ENCODE results near the gene CAMTA1. TPM values are rescaled to one million over a fixed set of nuclear protein-coding genes. Genes with fewer than 3 reads are reported as not detected.

CAMTA1 gene
- total RNA-seq, 2 experiments from 2014 or later: 39.3 to 48.8 TPM

- Mint-ChIP-seq H3K4me3 (no peak overlapping the region), H3K36me3 (ENCODE audit: low read depth) (no peaks in the 10 kb centered on the region), H3K9me3 (no peaks in the 10 kb centered on the region), H3K27me3 (no peaks in the 10 kb centered on the region), H3K27ac (no peak overlapping the region), H3K4me1 (no peaks in the 10 kb centered on the region)
- DNase-seq: no peak
- ChIA-PET POLR2A (no interaction called here), CTCF (no interaction called here)
These were observed 190.8 kb downstream of the CAMTA1 start for GRCh38 chr1:6976044-6976375.

GRCh38 chr1:6979003-6979613, 193.9 kb downstream of the CAMTA1 start:
- DNase-seq: no peak
- no peaks in the 10 kb centered on the region for H3K27me3 Mint-ChIP-seq
- no peaks in the 10 kb centered on the region for H3K36me3 Mint-ChIP-seq (ENCODE audit: low read depth)
- POLR2A ChIA-PET: no interaction called here
- H3K4me1 Mint-ChIP-seq: no peaks in the 10 kb centered on the region
- CTCF ChIA-PET: no interaction called here
- no peak overlapping the region for H3K4me3 Mint-ChIP-seq
- no peak overlapping the region for H3K27ac Mint-ChIP-seq
- H3K9me3 Mint-ChIP-seq: no peaks in the 10 kb centered on the region

- H3K36me3 Mint-ChIP-seq (ENCODE audit: low read depth): no peaks in the 10 kb centered on the region
- ChIA-PET POLR2A (no interaction called here), CTCF (no interaction called here)
- H3K4me3 Mint-ChIP-seq: no peak overlapping the region
- no peaks in the 10 kb centered on the region for H3K9me3 Mint-ChIP-seq
- no peaks in the 10 kb centered on the region for H3K4me1 Mint-ChIP-seq
- DNase-seq: no peak
- H3K27ac Mint-ChIP-seq: no peak overlapping the region
- H3K27me3 Mint-ChIP-seq: no peaks in the 10 kb centered on the region
These were observed 196.3 kb downstream of the CAMTA1 start for GRCh38 chr1:6981595-6981994.

GRCh38 chr1:6982443-6982842, 197.2 kb downstream of the CAMTA1 start:
- Mint-ChIP-seq H3K36me3 (ENCODE audit: low read depth) (no peaks in the 10 kb centered on the region), H3K4me1 (no peaks in the 10 kb centered on the region), H3K4me3 (no peak overlapping the region), H3K27me3 (no peaks in the 10 kb centered on the region), H3K9me3 (no peaks in the 10 kb centered on the region), H3K27ac (no peak overlapping the region)
- ChIA-PET POLR2A (no interaction called here), CTCF (no interaction called here)
- DNase-seq: no peak

- Mint-ChIP-seq H3K4me1 (no peaks in the 10 kb centered on the region), H3K4me3 (no peak overlapping the region)
- DNase-seq: no peak
These were observed 197.6 kb downstream of the CAMTA1 start for GRCh38 chr1:6982860-6983259.

GRCh38 chr1:6984536-6984935, 199.3 kb downstream of the CAMTA1 start:
- ChIA-PET CTCF (no interaction called here), POLR2A (no interaction called here)
- no peak for DNase-seq
- Mint-ChIP-seq H3K27me3 (peaks cover 1% of the 10 kb centered on the region), H3K9me3 (no peaks in the 10 kb centered on the region), H3K4me1 (no peaks in the 10 kb centered on the region), H3K4me3 (no peak overlapping the region), H3K27ac (no peak overlapping the region), H3K36me3 (ENCODE audit: low read depth) (no peaks in the 10 kb centered on the region)

More at GRCh38 chr1:6982860-6983259, 197.6 kb downstream of the CAMTA1 start:
- POLR2A ChIA-PET: no interaction called here
- Mint-ChIP-seq H3K27me3 (no peaks in the 10 kb centered on the region), H3K9me3 (no peaks in the 10 kb centered on the region), H3K36me3 (ENCODE audit: low read depth) (no peaks in the 10 kb centered on the region), H3K27ac (no peak overlapping the region)
- CTCF ChIA-PET: no interaction called here

GRCh38 chr1:6984986-6985385, 199.7 kb downstream of the CAMTA1 start:
- no peak for DNase-seq
- H3K9me3 Mint-ChIP-seq: no peaks in the 10 kb centered on the region
- CTCF ChIA-PET: no interaction called here

GRCh38 chr1:6985549-6986276, 200.5 kb downstream of the CAMTA1 start:
- ChIA-PET CTCF (no interaction called here), POLR2A (no interaction called here)
- Mint-ChIP-seq H3K4me3 (no peak overlapping the region), H3K9me3 (no peaks in the 10 kb centered on the region), H3K27me3 (peaks cover 10% of the 10 kb centered on the region), H3K4me1 (no peaks in the 10 kb centered on the region), H3K27ac (no peak overlapping the region), H3K36me3 (ENCODE audit: low read depth) (no peaks in the 10 kb centered on the region)
- DNase-seq: no peak

More at GRCh38 chr1:6984986-6985385, 199.7 kb downstream of the CAMTA1 start:
- POLR2A ChIA-PET: no interaction called here
- Mint-ChIP-seq H3K4me3 (no peak overlapping the region), H3K27me3 (peaks cover 6% of the 10 kb centered on the region), H3K4me1 (no peaks in the 10 kb centered on the region), H3K36me3 (ENCODE audit: low read depth) (no peaks in the 10 kb centered on the region), H3K27ac (no peak overlapping the region)

GRCh38 chr1:6986281-6986680, 201.0 kb downstream of the CAMTA1 start:
- Mint-ChIP-seq H3K36me3 (ENCODE audit: low read depth) (no peaks in the 10 kb centered on the region), H3K27me3 (peaks cover 13% of the 10 kb centered on the region), H3K4me3 (no peak overlapping the region), H3K27ac (no peak overlapping the region), H3K9me3 (no peaks in the 10 kb centered on the region), H3K4me1 (no peaks in the 10 kb centered on the region)
- CTCF ChIA-PET: no interaction called here
- POLR2A ChIA-PET: no interaction called here
- DNase-seq: no peak

GRCh38 chr1:6987940-6988339, 202.7 kb downstream of the CAMTA1 start:
- Mint-ChIP-seq H3K4me1 (no peaks in the 10 kb centered on the region), H3K36me3 (ENCODE audit: low read depth) (no peaks in the 10 kb centered on the region), H3K4me3 (no peak overlapping the region), H3K9me3 (no peaks in the 10 kb centered on the region), H3K27me3 (peaks cover 22% of the 10 kb centered on the region), H3K27ac (no peak overlapping the region)
- DNase-seq: no peak
- CTCF ChIA-PET: interaction anchor here (1.2 kb wide), 1 partner anchor 17 kb away, joined by 3 read pairs; no protein-coding TSS in a partner anchor
- POLR2A ChIA-PET: no interaction called here

- DNase-seq: no peak
- POLR2A ChIA-PET: no interaction called here
- Mint-ChIP-seq H3K27me3 (peaks cover 29% of the 10 kb centered on the region), H3K4me3 (no peak overlapping the region), H3K4me1 (no peaks in the 10 kb centered on the region), H3K36me3 (ENCODE audit: low read depth) (no peaks in the 10 kb centered on the region), H3K27ac (no peak overlapping the region), H3K9me3 (no peaks in the 10 kb centered on the region)
- CTCF ChIA-PET: no interaction called here
These were observed 203.5 kb downstream of the CAMTA1 start for GRCh38 chr1:6988796-6989195.

- POLR2A ChIA-PET: interaction anchor here (0.5 kb wide), 1 partner anchor 653 kb away, joined by 6 read pairs; no protein-coding TSS in a partner anchor
- H3K36me3 Mint-ChIP-seq (ENCODE audit: low read depth): no peaks in the 10 kb centered on the region
- H3K4me3 Mint-ChIP-seq: no peak overlapping the region
- peaks cover 34% of the 10 kb centered on the region for H3K27me3 Mint-ChIP-seq
- no peaks in the 10 kb centered on the region for H3K4me1 Mint-ChIP-seq
- CTCF ChIA-PET: no interaction called here
- H3K9me3 Mint-ChIP-seq: no peaks in the 10 kb centered on the region
- H3K27ac Mint-ChIP-seq: no peak overlapping the region
- no peak for DNase-seq
These were observed 204.2 kb downstream of the CAMTA1 start for GRCh38 chr1:6989212-6990159.

GRCh38 chr1:6991266-6991665, 206.0 kb downstream of the CAMTA1 start:
- H3K27ac Mint-ChIP-seq: no peak overlapping the region
- ChIA-PET CTCF (interaction anchor here (0.6 kb wide), 1 partner anchor 111 kb away, joined by 3 read pairs; no protein-coding TSS in a partner anchor), POLR2A (no interaction called here)
- H3K36me3 Mint-ChIP-seq (ENCODE audit: low read depth): no peaks in the 10 kb centered on the region
- peaks cover 7% of the 10 kb centered on the region for H3K4me1 Mint-ChIP-seq
- H3K27me3 Mint-ChIP-seq: peaks cover 35% of the 10 kb centered on the region
- DNase-seq: no peak
- H3K4me3 Mint-ChIP-seq: no peak overlapping the region
- H3K9me3 Mint-ChIP-seq: no peaks in the 10 kb centered on the region
